Erythroblast (primary cell): Measurements from ENCODE around the gene CDC45.

Experiments
- DNase-seq, 2 experiments: peaks; one replicate each; lab custom pipeline; 2025; lab: John Stamatoyannopoulos, UW
- GATA1 ChIP-seq: IDR thresholded peaks from 2 replicates; pipeline ENCODE4 v1.6.1; 2011; ENCODE audit warnings: low read depth, mild to moderate bottlenecking, control low read depth, low read length, moderate library complexity
- POLR2A ChIP-seq: IDR thresholded peaks from 2 replicates; pipeline ENCODE4 v1.6.1; 2011; ENCODE audit warnings: mild to moderate bottlenecking, low read length

CDC45 gene

GRCh38 chr22:19488285-19488684 lies 8.6 kb downstream of the CDC45 start:
- DNase-seq = no peak
- TF ChIP-seq GATA1 (no peak), POLR2A (no peak)

- peak; percentile 24 to 28 for DNase-seq
- no peak for TF ChIP-seq GATA1
- TF ChIP-seq POLR2A = no peak
Measured at GRCh38 chr22:19488884-19489843, 9.4 kb downstream of the CDC45 start.

- DNase-seq = no peak
- no peak for TF ChIP-seq GATA1
- TF ChIP-seq POLR2A = no peak
Measured at GRCh38 chr22:19490628-19491230, 11.0 kb downstream of the CDC45 start.

GRCh38 chr22:19492504-19493174 lies 12.9 kb downstream of the CDC45 start:
- TF ChIP-seq POLR2A = no peak
- TF ChIP-seq GATA1 = no peak
- DNase-seq = no peak

- TF ChIP-seq POLR2A (no peak), GATA1 (no peak)
- no peak for DNase-seq
Measured at GRCh38 chr22:19494001-19494560, 14.4 kb downstream of the CDC45 start.

- DNase-seq = no peak
- TF ChIP-seq GATA1 = no peak
- TF ChIP-seq POLR2A = no peak
Measured at GRCh38 chr22:19494676-19495173, 15.0 kb downstream of the CDC45 start.

- TF ChIP-seq GATA1 = no peak
- no peak for TF ChIP-seq POLR2A
- DNase-seq = no peak
Measured at GRCh38 chr22:19495562-19496323, 16.0 kb downstream of the CDC45 start.

GRCh38 chr22:19496324-19496630 lies 16.6 kb downstream of the CDC45 start:
- TF ChIP-seq GATA1 = no peak
- no peak for TF ChIP-seq POLR2A
- DNase-seq = no peak

- DNase-seq = no peak
- TF ChIP-seq GATA1 (no peak), POLR2A (no peak)
Measured at GRCh38 chr22:19497245-19497644, 17.5 kb downstream of the CDC45 start.

GRCh38 chr22:19498154-19498865 lies 18.6 kb downstream of the CDC45 start:
- DNase-seq = no peak
- TF ChIP-seq GATA1 (no peak), POLR2A (no peak)

- no peak for TF ChIP-seq POLR2A
- no peak for TF ChIP-seq GATA1
- no peak for DNase-seq
Measured at GRCh38 chr22:19498866-19499190, 19.1 kb downstream of the CDC45 start.

GRCh38 chr22:19499236-19499879 lies 19.6 kb downstream of the CDC45 start:
- no peak for DNase-seq
- no peak for TF ChIP-seq POLR2A
- TF ChIP-seq GATA1 = no peak
